NCI-H526 treated with DMSO at 0.1 percent for 48 hours (cell line): ENCODE measurements around the gene TAGLN2.
"Not testable (repeated sequence)": the region's sequence is repeated elsewhere in the genome, so short reads cannot be mapped to it uniquely, and the experiment has no call there.

ENCODE experiments used
- DNase-seq: peaks from one replicate; lab custom pipeline; 2025; lab: John Stamatoyannopoulos, UW

TAGLN2 gene

DNA sequence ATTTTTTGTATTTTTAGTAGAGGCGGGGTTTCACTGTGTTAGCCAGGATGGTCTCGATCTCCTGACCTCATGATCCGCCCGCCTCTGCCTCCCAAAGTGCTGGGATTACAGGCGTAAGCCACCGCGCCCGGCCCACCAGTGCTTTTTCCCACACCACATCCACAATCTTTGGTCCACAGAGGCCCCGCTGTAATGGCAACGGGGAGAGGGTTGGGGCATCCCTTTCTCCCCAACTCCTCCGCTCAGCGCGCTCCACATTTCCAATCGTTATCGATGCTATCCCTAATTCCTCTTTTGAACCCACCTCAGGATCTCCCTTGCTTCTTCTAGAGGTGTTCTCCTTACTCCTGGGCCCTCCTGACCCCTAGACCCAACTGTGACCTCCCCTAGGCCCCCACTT is 25.7 kb downstream of the TAGLN2 start:
- DNase-seq = not testable (repeated sequence)

GRCh38 chr1:159898527-159898926 is 26.8 kb downstream of the TAGLN2 start:
- no peak for DNase-seq

- no peak for DNase-seq
Measured at GRCh38 chr1:159897962-159898361, 27.3 kb downstream of the TAGLN2 start.

DNA sequence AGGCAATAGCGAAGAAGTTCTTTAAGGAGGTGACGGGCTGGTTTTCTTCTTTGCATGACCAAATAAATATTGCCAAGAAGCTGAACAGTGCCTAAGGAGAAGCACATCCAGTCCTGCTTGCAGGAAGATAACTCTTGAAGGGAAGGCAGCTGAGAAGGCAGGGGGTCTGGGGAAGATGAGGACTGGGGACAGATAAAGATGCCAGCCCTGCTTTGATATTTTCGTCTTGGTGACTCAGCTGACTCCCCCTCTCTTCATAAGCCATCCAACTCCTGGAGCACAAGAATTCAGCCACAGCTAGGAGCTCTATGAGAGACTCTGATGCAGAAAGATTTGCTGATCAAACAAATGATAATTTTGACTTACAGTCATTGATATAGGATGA is 28.8 kb downstream of the TAGLN2 start:
- DNase-seq = no peak

DNA sequence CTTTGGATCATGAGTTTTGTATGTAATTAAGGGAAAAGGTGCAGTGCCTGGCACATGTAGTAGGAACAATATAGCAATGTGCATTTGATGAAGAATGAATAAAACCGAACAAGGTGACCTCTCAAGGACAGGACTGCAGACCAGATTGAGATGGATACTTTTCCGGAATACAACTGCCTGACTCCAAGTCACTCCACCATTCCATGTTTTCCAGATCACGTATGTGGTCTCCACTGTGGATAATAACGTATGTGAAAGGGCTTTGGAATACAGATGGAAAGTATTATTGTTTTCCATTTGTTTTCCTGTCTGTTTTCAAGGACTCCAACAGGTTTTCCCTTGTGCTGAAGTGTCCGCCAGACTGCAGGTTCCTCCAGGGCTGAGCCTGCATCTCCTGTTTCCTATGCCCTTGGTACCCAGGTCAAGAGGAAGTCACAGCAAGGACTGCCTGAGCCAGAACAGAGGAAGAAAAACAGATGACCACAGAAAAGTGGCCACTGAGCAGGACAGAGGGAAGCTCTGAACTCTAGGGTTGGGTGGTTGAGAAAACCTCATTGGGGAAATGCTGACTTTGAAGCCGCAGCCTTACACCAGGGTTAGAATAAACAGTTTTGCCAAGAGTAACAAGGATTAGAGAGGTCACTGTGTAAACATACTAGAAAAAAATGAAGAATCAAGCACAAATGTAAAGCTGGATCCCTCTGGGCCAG is 29.3 kb downstream of the TAGLN2 start:
- no peak for DNase-seq

- DNase-seq = no peak
Measured at GRCh38 chr1:159895286-159895685, 30.0 kb downstream of the TAGLN2 start.

DNA sequence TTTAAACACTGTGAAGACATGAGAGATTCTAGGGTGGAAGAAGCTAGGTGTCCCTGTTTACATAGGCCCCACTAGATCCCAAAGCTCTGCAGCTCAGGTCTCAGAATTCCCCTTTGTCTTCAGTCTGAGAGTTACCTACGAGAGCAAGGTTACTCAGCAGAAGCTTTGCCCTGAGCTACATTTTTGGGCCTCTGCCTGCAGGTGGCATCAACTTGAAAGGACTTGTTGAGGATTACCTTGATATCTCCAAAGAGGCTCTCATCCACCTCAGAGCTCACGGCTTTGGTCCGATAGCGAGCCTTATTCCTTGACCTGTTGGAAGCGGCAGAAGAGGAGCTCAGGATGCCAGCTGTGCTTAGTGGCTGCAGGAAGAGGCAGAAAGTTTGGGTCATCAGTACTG is 32.4 kb downstream of the TAGLN2 start:
- no peak for DNase-seq

- peak; percentile 87 for DNase-seq
Measured at GRCh38 chr1:159891275-159892157, 33.8 kb downstream of the TAGLN2 start.

DNA sequence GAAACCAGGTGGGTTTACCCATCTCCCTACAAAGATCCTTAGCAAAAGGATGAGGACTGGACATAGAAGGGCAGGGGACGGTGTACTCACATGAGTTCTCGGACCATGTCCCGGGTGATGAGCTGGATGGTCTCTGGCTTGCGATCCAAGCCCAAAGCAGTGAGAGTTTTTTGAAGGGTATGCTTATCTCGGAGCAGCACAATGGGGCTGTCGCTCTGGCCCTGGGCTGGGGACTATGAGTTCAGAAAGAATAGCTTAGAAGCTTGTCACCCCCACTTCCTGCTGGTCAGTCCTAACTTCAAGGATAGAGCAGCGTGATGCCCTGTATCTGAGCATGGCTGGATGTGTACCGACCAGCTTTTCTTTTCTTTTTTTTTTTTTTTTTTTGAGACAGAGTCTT is 34.9 kb downstream of the TAGLN2 start:
- DNase-seq = no peak

DNA sequence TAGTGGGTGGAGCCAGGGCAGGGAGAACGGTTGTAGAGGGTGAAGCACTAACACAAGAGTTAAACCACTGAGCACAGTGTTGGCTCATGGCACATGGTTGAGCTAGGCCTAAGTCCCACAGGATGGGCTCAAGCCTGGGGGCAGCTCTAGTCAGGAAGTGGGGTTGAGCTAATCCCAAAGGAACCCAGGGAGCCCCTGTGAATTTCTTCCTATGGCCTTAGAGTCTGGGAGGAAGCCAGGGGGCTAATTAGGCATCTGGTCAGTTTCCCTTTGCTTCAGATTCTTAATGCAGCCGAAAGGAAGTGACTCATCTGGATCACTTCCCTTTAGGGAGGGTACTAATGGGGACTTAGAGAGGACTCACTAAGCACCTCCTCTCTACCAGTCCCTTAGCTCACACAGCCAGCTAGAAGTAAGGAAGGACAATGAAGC is 35.5 kb downstream of the TAGLN2 start:
- no peak for DNase-seq

GRCh38 chr1:159889202-159889601 is 36.1 kb downstream of the TAGLN2 start:
- no peak for DNase-seq

DNA sequence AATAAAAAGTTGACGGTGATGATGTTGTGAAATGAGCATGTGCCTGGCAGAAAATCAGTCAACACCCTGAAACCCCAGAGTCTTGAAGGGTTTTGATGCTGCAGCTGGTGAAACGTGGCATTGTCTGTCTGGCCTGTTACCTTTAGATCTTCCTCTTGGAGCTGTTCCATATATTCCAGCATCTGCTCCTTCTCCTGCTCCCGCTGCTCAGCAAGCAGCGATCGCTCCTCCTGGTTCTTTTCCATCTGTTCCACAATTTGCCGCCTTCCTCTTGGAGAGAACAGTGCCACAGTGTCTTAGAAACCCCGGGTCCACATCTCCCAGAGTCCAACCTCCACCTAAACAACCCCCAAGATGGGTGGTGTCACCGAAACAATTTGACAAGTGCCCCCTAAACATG is 41.0 kb downstream of the TAGLN2 start:
- DNase-seq = no peak

DNA sequence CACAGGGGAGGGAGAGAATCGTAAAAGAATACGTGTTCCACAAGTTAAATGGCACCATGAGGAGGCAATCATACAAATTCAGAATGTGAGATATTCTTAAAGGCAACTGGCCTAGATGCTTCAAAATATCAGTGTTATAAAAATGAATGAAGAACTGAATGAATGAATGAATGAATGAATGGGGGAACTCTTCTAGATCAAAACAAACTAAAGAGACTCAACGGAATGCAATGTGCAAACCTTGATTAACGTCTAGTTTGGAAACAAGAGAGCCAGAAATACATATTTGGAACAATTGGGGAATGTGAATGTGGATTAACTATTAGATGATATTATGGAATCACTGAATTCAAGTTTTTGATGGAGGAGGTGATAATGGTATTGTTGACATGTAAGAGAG is 42.2 kb downstream of the TAGLN2 start:
- DNase-seq = no peak

GRCh38 chr1:159882527-159882862 is 42.8 kb downstream of the TAGLN2 start:
- no peak for DNase-seq

- DNase-seq = peak; percentile 47
Measured at GRCh38 chr1:159881622-159882526, 43.4 kb downstream of the TAGLN2 start.

DNA sequence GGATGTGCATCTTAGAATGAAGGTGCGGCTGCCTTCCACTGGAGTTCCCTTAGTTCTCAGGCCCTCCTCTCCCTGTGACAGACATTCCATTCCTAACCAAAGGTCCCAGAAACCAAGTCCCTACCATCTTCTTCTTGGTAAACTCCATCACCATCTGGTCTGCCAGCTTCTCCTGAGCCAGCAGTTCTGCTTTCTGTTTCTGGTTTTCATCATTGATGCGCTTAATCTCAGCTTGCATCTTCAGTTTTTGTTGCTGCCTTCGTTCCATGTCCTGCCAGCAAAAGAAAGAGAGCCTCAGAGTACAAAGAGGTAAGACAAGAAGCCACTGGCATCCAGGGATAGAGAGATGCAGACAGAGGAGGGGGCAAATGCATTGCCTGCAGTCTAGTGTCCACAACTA is 44.9 kb downstream of the TAGLN2 start:
- no peak for DNase-seq

DNA sequence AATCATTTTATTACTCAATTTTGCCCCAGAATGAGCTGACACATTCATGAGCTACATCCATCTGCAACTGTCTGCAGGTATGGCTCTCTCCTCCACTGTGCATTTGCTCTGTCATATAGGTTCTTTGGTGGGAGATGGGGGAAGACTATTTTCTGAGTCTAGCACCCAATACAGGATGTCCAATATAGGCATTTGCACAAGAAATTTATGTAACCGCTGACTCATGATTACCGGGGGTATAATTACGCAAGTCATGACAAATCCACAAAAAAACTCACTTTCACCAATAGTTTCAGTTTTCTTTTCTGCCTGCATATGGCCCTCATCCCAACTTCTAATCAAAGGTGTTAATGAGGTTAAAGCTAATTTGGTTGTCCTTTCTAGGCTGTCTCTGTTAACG is 45.3 kb downstream of the TAGLN2 start:
- no peak for DNase-seq

DNA sequence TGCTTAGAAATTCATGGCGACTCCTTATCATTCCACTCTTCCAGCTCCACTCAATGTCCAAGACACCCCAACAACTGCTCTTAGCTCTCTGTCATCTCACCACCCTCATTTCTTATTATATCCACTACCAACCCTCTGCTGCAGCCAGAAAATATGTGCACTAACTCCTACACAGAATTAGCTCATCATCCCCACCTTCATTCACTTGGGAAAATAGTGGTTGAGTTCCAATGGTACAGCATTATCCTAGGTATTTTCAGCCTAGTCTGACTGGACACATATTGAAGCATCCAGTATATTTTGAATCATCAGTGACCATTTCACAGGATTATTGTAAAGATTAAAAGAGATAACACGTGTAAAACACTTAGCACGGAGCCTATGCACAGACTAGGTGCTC is 46.2 kb downstream of the TAGLN2 start:
- DNase-seq = no peak

DNA sequence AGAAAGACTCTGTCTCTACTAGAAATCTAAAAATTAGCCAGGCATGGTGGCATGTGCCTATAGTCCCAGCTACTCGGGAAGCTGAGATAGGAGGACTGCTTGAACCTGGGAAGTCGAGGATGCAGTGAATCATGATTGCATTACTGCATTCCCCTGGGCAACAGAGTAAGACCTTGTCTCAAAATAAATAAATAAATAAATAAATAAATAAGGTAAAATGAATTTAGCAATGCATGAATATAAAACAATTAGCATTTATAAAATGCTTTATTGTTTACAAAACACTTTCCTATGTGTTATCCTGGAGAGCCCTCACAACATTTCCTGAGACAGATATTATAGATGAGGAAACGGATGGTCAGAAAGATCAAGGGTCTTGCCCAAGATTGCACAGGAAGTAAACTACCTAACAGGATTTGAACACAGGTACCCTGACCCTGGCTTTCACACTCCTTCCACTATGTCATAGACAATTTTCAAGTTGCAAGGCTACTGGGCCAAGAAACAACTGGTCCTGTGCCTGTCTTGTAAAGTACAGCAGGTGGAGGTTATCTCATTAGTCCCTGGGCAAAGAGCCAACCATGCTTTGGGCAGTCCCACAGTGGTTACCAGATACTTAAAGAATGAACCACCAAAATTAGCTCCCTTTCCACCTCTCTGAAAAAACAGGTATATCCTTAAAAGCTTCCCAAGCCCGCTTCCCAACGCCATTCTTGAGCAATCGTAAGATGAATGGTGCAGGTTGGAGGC is 47.4 kb downstream of the TAGLN2 start:
- no peak for DNase-seq

DNA sequence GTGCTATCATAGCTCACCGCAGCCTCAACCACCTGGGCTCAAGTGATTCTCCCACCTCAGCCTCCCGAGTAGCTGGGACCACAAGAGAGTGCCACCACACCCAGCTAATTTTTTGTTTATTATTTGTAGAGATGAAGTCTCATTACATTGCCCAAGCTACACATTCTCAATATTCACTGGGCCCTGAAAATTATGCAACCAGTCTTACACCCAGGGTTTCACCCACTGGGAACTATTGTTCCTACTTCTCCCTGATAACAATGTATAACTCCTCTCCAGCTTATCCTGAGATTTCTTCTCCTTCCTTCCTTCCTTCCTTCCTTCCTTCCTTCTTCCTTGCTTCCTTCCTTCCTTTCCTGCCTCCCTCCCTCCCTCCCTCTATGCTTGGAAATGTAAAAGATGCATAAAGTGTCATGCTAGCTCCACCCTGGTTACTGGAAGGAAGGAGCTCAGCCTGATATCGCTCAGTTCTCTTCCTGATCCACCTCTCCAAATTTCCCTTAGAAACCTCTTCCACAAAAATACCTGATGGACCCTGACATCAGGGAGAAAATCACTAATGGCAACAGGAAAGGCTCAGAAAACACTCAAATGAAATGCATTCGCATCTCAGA is 51.7 kb downstream of the TAGLN2 start:
- DNase-seq = no peak

DNA sequence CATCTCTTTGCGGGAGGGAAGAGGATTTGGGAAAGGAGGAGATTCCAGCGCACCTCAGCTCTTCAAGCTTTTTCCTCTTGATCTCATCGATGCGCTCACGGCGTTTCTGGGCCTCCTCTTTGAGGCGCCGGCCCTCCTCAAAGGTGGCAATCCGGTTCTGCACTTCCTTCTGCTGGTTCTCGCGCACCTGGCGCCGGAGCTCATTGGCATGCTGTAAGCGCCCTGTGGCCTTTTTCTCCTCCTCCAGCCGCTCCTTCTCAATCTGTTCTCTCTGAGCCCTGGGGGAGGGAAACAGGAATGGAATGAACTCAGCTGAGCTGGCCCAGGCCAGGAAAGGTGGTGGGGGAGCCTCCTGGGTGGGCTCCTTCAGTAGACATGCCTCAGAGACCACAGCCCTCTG is 52.4 kb downstream of the TAGLN2 start:
- no peak for DNase-seq
